8988T (cell line): ENCODE data around the gene HSD17B4.
"Not testable (repeated sequence)": the region's sequence is repeated elsewhere in the genome, so short reads cannot be mapped to it uniquely, and the experiment has no call there.

ENCODE experiments used
- DNase-seq: peaks from one replicate; pipeline ENCODE4 v3.0.0; 2011

The HSD17B4 gene

GRCh38 chr5:119432674-119433237 is 19.5 kb upstream of the HSD17B4 start:
- not testable (repeated sequence) for DNase-seq

GRCh38 chr5:119435436-119436132 is 16.7 kb upstream of the HSD17B4 start:
- DNase-seq, result no peak

GRCh38 chr5:119437785-119438586 is 14.3 kb upstream of the HSD17B4 start:
- DNase-seq, result not testable (repeated sequence)

GRCh38 chr5:119438587-119438917 is 13.7 kb upstream of the HSD17B4 start:
- DNase-seq, result not testable (repeated sequence)

- DNase-seq, result no peak
Observed at GRCh38 chr5:119439140-119439631, 13.1 kb upstream of the HSD17B4 start.

- DNase-seq, result not testable (repeated sequence)
Observed at GRCh38 chr5:119439632-119440031, 12.7 kb upstream of the HSD17B4 start.

- not testable (repeated sequence) for DNase-seq
Observed at GRCh38 chr5:119444643-119445042, 7.7 kb upstream of the HSD17B4 start.

- no peak for DNase-seq
Observed at GRCh38 chr5:119445544-119445943, 6.8 kb upstream of the HSD17B4 start.

GRCh38 chr5:119449882-119450281 is 2.4 kb upstream of the HSD17B4 start:
- no peak for DNase-seq

- not testable (repeated sequence) for DNase-seq
Observed at GRCh38 chr5:119450627-119451026, 1.7 kb upstream of the HSD17B4 start.

GRCh38 chr5:119451561-119451960 is 736 bp upstream of the HSD17B4 start:
- DNase-seq, result no peak

GRCh38 chr5:119452060-119452372 is 281 bp upstream of the HSD17B4 start:
- no peak for DNase-seq

GRCh38 chr5:119453040-119453373 is 710 bp downstream of the HSD17B4 start:
- DNase-seq, result no peak

- no peak for DNase-seq
Observed at GRCh38 chr5:119454171-119454570, 1.9 kb downstream of the HSD17B4 start.

- DNase-seq, result no peak
Observed at GRCh38 chr5:119458911-119459632, 6.8 kb downstream of the HSD17B4 start.

GRCh38 chr5:119465640-119466039 is 13.3 kb downstream of the HSD17B4 start:
- no peak for DNase-seq

GRCh38 chr5:119468286-119468685 is 16.0 kb downstream of the HSD17B4 start:
- no peak for DNase-seq

GRCh38 chr5:119470105-119470763 is 17.9 kb downstream of the HSD17B4 start:
- DNase-seq, result no peak

- no peak for DNase-seq
Observed at GRCh38 chr5:119470851-119471451, 18.7 kb downstream of the HSD17B4 start.

GRCh38 chr5:119473241-119473640 is 20.9 kb downstream of the HSD17B4 start:
- no peak for DNase-seq

GRCh38 chr5:119476341-119476740 is 24.0 kb downstream of the HSD17B4 start:
- DNase-seq, result no peak

- DNase-seq, result no peak
Observed at GRCh38 chr5:119478781-119479180, 26.5 kb downstream of the HSD17B4 start.
